ENCODE data around the gene FAM20B.

The FAM20B gene

DNA sequence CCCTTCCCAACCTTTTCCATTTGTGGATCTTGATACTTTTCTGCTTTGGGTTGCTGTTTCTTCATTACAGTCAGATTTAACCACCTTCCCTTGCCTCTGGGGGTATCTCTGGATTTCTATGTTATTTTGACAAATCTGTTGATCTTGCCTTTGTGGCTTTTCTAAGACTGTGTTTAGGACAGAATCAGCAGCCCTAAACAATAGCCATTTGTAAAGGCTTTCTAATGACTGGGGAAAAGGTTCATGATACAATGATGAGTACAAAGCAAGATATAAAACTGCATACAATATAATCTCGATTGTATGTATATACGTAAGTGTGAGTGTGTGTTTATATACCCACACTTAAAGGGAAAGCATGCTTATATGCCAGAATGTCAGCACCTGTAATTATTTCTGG lies 27.8 kb downstream of the FAM20B start:
- no peak for DNase-seq

GRCh38 chr1:179055937-179056336 lies 30.2 kb downstream of the FAM20B start:
- no peak for DNase-seq

DNA sequence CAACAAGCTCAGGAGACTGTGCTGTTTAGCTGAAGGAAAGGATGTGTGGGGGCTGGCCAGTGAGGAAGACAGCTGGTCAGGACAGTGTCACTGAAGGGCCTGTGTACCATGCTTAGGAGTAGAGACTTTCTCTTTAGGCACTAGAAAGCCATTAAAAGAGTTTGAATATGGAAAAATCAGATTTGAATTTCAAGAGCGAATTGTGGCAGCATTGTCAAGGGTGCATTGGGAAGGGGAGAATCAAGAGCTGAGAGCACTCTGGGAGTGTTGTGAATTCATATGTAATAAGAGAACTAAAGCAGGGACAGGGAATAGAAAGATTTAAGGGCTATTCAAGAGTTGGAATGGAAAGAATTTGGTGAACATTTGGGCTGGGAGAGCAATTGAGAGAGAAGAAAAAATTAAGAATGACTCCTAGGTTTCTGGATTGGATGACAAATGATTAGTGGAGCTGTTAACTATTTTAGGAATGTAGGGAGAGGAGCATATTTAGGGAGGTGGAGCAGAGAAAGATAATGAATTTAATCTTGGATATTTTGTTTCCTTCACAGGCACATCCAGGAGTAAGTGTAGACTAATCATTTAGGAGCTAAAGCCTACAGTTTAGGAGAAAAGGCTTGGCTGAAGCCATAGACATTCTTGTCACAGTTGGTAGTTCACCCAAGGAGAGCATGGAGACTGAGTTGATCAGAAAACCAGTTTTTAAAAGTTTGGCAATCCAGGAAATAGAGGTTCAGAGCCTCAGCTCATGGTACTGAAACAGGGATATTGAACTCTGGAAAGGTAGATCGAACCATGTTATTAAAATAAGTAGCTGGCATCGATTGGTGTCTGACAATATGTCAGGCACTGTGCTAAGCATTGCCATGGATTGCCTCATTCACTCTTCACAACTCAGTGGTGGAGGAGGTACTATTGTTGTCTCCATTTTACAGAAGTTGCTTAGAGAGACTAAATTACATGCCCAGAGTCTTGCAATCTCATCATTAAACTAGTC lies 33.1 kb downstream of the FAM20B start:
- DNase-seq: no peak

GRCh38 chr1:179061360-179062282 lies 35.9 kb downstream of the FAM20B start:
- no peak for DNase-seq

DNA sequence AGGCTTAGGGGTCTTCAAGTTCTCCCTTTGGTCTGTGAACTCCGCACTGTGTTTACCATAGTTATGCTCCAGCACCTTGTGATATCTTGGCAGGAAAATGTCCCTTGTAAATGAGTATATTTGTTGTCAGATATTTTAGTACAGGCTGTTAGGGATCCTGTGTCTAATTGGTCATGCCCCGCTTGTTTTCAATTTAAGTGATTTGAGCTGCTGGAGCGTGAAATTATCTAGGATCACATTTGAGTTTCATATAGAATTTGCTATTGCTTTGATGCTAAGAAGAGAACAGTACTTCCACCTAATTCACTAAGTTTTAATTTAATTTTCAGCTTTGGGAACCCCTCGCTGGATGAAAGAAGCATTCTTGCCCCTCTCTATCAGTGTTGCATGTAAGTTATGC lies 40.8 kb downstream of the FAM20B start:
- no peak for DNase-seq

- no peak for DNase-seq
These were observed 51.7 kb downstream of the FAM20B start for GRCh38 chr1:179077396-179077795.

GRCh38 chr1:179079113-179079761 lies 53.5 kb downstream of the FAM20B start:
- DNase-seq: peak; percentile 59

GRCh38 chr1:179080866-179081686 lies 55.4 kb downstream of the FAM20B start:
- peak; percentile 70 for DNase-seq

GRCh38 chr1:179081687-179082332 lies 56.1 kb downstream of the FAM20B start, which contains the start of gene TOR3A:
Gene TOR3A, plus strand, starts transcription at chr1:179082070. Its CDS starts 59 bp downstream, at chr1:179082129.
- DNase-seq: peak; percentile 87

- DNase-seq: peak; percentile 25
These were observed 56.8 kb downstream of the FAM20B start for GRCh38 chr1:179082333-179082998.

- peak; percentile 35 for DNase-seq
These were observed 57.3 kb downstream of the FAM20B start for GRCh38 chr1:179082999-179083335.

DNA sequence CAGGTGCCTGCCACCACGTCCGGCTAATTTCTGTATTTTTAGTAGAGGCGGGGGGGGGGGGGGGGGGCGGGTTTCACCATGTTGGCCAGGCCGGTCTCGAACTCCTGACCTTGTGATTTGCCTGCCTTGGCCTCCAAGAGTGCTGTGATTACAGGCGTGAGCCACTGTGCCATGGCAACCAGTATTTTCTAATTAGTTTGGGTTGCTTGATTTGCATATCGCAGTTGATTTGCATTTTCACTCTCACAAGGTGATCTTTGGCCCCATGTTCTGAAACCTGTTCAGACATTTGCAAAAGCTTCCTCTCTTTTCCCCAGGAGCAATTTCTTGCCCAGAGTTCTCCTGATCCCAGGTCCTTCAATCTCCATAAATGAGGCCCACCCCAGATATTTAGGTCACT lies 57.8 kb downstream of the FAM20B start:
- DNase-seq: peak; percentile 38

DNA sequence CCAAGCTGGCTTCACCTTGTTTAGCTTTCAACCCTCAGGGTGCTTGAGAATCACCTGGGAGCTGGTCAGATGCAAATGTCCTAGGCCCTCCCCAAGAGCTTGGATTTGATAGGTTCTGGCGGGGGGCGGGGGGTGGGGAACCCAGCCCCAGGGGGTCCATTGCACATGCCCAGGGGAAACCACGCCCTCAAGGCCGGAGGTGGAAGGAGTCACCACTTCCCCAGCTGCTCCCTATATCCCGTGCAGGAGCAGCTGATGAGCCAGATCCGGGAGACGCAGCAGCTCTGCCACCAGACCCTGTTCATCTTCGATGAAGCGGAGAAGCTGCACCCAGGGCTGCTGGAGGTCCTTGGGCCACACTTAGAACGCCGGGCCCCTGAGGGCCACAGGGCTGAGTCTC lies 62.0 kb downstream of the FAM20B start:
- DNase-seq: no peak

DNA sequence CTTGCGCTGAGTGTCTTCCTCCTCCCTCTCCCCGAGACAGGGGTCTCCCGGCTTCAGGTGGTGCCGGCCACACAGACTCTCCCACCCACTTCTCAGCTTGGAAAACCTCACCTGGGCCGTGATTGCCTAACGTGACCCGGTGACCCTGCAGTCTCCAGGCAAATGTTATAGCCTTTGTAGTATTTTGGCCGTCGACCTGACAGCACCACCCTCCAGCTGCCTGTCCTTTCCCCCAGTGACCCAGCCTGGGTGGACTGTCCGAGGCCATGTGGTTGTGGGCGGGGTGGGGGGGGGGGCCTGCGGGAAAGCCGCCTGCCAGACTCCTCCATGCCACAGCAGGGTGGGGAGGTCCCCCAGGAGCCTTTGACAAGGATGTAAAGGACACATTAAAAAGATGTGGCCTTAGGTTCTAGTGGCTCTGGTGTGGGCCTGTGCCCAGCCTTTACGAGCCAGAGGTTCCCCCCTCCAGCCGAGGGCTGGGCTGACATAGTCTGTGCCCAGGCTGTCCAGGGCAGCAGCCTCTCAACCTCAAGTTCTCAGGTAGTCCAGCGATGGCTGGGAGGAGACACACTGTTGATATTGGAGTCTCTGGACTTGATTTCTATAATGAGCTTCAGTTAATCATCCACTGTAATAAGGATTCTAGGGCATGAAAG lies 64.3 kb downstream of the FAM20B start:
- no peak for DNase-seq

DNA sequence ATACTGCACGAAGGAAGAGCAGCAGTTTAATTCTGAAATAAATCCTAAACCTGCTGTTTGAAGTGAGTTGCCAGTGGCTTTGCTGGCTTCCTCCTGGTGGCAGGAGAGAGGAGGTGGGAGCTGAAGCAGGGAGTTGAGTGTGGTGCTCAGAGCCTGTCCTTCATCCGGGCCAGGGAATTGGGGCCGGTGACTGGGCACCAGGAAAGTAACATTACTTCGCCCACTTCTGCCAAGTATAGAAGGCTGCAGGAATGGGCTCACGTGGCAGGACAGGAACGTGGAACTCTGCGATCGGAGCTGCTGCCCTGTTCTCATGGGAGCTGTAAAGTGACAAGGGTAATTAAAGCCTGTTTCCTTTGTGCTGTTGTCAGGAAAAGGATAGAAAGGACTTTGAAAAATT lies 64.8 kb downstream of the FAM20B start:
- DNase-seq: no peak

GRCh38 chr1:179090923-179091322 lies 65.2 kb downstream of the FAM20B start:
- DNase-seq: no peak

DNA sequence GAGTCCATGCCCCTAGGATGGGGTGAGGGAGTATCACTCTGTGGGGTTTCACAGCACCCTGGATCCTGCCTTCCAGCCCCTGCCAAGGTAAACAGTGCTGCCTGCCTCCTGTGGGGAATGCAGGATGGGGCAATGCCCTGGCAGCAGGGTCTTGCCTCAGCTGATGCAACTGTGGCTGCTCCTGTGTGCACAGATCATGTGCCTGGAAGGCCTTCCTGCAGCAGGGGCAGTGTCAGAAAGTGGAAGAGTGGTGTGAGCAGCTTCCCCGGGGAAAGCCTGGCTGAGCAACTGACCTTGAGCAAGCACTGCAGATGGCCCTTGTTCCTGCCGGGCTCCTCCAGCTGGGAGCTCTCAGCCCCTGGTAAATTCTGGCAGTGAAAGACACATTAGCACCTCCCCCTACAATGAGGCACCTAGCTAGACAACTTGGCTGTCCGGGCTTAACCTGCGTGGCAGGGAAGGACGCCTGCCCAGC lies 66.0 kb downstream of the FAM20B start:
- no peak for DNase-seq

DNA sequence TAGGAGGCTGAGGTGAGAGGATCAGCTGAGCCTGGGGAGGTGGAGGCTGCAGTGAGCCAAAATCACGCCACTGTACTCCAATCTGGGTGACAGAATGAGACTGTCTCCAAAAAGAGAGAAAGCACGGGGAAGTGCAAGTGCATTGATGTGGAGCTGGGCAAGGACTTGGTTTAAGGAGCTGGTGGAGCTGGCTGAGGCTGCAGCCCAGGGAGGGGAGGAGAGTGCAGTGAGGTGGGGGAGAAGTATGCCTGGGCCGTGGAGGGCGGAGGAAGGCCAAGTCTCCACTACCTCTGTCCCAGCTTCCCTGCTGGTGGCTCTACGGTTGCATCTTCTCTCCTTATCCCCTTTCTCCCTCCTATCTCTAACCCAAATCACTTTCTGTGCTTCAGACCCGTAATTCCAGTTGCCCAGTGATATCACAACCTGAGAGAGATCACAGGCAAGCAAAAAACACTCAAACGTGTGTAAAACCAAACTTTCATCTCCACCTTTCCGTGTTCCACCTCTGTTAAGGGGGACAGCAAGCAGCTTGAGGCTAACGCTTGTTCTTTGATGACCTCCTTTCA lies 67.3 kb downstream of the FAM20B start:
- DNase-seq: no peak

- DNase-seq: no peak
These were observed 69.1 kb downstream of the FAM20B start for GRCh38 chr1:179094818-179095217.

- no peak for DNase-seq
These were observed 69.7 kb downstream of the FAM20B start for GRCh38 chr1:179095377-179095776.
